Neuron (in vitro differentiated cells): ENCODE measurements around the gene PDK4.

Experiments used
- H2AFZ ChIP-seq: one replicate; pipeline ENCODE4 v1.6.1; 2013; ENCODE audit warnings: low read depth, mild to moderate bottlenecking, inconsistent platforms, low read length, moderate library complexity
- H3K27me3 ChIP-seq: one replicate; pipeline ENCODE4 v1.6.1; 2013; ENCODE audit warnings: low read length; ENCODE audit not compliant: insufficient read depth
- H3K36me3 ChIP-seq: one replicate; pipeline ENCODE4 v1.6.1; 2013; ENCODE audit warnings: low read length; ENCODE audit not compliant: insufficient read depth
- H3K4me1 ChIP-seq: one replicate; pipeline ENCODE4 v1.6.1; 2013; ENCODE audit warnings: low read length; ENCODE audit not compliant: insufficient read depth
- H3K4me3 ChIP-seq: 2 replicates; pipeline ENCODE4 v1.5.1; 2013; ENCODE audit warnings: mild to moderate bottlenecking, low read length, moderate library complexity
- H3K9me3 ChIP-seq: one replicate; pipeline ENCODE4 v1.6.1; 2013; ENCODE audit warnings: low read length

PDK4 gene

DNA sequence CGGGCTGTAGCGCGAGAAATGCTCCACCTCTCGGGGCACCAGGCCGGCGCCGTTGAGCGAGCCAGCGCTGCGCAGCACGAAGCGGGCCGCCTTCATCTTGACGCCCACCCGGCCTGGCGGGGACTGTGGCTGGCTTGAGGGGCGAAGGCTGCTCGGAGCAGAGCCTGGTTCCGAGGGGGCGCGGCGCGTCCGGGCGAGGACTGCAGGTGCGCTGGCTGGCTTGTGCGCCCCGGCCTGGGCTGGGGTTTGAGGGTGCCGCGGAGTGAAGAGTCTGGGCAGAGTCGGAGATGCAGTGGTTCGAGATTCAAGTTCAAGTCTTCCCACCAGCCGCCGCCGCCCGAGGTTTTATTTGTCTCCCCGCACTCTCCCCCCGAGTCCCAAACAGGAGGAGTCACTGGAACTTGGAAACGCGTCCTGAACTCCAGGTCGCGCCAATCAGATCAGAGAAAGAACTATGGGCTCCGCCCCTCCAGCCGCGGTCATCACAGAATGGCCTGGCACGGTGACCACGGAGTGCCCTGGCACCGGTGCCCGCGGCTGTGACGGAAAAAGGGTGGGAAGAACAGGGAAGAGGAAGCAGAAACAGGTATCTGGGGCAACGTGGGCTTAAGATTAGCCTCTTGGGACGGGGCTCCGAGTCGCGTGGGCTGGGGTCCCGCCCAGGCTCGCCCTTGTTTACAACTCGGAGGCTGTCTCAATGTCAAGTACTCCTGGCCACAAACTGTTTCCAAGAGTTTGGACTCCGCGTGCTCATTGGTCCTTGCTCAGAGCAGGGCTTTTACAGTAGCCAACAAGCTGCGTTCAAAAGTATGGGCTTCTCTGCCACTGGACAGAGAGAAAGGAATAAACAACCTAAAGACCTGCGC, at the start of gene PDK4:
Gene PDK4, minus strand, starts transcription at position 319 of the 866 bp plus-strand sequence. Its CDS starts 223 bp downstream, at position 96.
- H3K4me3 ChIP-seq: peak within 1 kb of the TSS; percentile 68
- no peaks in the 10 kb centered on the region for H3K9me3 ChIP-seq
- H3K27me3 ChIP-seq: peaks cover 20% of the 10 kb centered on the region
- peaks cover 12% of the 10 kb centered on the region for H3K4me1 ChIP-seq
- H2AFZ ChIP-seq: peak within 1 kb of the TSS; percentile 93
- H3K36me3 ChIP-seq: no peaks in the 10 kb centered on the region

DNA sequence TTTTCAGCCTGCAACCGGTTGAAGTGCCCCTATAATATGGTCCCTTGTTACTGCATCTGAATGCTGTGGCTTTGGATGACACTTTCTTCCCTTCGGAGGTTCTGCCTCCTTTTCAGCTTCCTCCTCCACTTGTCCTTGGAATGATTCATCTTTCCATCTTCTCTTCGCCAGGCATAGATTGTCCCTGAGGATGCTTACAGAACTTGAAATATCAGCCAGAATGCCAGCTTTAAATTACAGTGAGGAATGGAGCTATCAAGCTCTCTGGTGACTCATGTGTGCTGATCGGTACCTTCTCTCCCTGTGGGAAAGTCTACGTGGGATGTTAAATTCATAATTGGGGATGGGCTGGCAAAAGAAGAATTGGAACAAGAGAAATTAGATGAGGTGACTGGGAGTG, 45.9 kb upstream of the PDK4 start:
- Histone ChIP-seq H3K27me3 (no peaks in the 10 kb centered on the region), H3K4me1 (peaks cover 11% of the 10 kb centered on the region), H3K36me3 (no peaks in the 10 kb centered on the region), H3K9me3 (no peaks in the 10 kb centered on the region), H3K4me3 (no peak overlapping the region), H2AFZ (no peak overlapping the region)

DNA sequence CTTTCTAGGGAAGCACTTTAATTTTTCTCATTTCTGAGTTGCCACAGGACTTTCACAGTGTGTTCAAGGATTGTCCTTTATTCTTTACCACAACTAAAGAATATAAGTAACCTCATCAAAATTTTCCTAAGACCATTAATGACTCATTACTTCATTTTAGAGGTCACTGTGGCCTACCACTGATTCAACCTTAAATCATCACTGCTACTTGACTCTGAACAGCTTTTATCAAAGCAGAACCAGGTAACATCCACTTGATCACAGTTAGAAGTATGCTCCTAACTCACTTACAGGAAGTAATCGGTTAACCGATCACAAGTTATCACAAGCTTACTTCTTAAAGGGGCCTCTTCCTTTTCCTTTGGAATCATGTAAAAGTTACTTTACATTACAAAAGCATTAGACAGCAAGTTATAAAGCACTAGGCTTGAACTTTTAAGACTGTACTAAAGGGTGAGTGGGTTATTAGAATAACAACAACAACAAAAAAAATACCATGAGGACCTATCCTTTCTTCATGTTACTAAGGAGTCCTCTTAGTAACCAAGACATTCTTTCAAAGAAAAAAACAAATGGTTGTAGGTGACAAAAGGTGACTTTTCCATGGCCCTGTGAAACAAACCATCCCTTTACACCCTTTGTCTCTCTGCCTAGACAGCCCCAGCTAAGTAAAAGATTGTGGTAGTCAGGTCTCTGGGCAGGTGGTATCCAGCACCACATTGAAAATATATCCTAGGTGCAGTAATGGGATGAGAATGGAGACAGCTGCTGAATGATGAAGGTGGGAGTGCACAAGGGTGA, 40.0 kb upstream of the PDK4 start:
- Histone ChIP-seq H2AFZ (peak overlapping the region; percentile 41), H3K4me3 (no peak overlapping the region), H3K4me1 (peaks cover 33% of the 10 kb centered on the region), H3K27me3 (no peaks in the 10 kb centered on the region), H3K36me3 (no peaks in the 10 kb centered on the region), H3K9me3 (no peaks in the 10 kb centered on the region)

DNA sequence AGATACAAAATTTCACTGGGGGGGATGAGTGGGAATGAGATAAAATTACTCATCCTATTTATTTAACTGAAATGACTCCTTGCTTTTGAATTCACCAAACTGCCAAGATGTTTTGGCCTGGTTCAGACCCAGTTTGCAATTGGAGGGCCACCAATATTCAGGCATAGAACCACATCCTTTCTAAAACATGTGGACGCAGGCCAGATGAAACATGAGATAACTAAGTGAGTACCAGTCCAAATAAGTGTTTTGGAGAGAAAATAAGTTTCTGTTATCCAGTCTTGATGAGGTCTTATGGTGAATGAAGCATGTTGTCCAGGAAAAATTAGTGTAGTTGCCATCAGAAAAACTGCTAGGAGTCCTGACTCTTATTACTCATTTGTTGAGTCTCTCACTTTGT, 36.3 kb upstream of the PDK4 start:
- no peak overlapping the region for H2AFZ ChIP-seq
- no peak overlapping the region for H3K4me3 ChIP-seq
- no peaks in the 10 kb centered on the region for H3K9me3 ChIP-seq
- no peaks in the 10 kb centered on the region for H3K27me3 ChIP-seq
- peaks cover 25% of the 10 kb centered on the region for H3K4me1 ChIP-seq
- no peaks in the 10 kb centered on the region for H3K36me3 ChIP-seq

DNA sequence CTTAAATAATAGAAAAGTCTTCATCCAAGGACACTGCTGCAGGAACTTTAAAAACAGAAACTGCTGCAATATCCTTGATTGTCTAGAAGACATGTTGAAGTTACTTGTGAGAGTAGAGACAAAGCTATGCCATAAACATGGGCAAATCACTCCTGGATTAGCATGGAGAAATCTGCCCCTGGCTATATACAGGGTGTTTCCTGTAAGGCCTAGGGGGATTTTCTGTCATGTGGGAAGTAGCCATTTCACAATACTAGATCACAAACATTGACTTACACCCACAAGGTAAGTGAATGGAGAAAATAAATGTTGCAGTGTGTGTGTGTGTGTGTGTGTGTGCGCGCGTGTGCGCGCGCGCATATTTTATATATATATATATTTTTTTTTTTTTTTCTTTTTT, 35.2 kb upstream of the PDK4 start:
- Histone ChIP-seq H2AFZ (no peak overlapping the region), H3K27me3 (no peaks in the 10 kb centered on the region), H3K4me3 (no peak overlapping the region), H3K4me1 (peaks cover 17% of the 10 kb centered on the region), H3K36me3 (no peaks in the 10 kb centered on the region), H3K9me3 (no peaks in the 10 kb centered on the region)

DNA sequence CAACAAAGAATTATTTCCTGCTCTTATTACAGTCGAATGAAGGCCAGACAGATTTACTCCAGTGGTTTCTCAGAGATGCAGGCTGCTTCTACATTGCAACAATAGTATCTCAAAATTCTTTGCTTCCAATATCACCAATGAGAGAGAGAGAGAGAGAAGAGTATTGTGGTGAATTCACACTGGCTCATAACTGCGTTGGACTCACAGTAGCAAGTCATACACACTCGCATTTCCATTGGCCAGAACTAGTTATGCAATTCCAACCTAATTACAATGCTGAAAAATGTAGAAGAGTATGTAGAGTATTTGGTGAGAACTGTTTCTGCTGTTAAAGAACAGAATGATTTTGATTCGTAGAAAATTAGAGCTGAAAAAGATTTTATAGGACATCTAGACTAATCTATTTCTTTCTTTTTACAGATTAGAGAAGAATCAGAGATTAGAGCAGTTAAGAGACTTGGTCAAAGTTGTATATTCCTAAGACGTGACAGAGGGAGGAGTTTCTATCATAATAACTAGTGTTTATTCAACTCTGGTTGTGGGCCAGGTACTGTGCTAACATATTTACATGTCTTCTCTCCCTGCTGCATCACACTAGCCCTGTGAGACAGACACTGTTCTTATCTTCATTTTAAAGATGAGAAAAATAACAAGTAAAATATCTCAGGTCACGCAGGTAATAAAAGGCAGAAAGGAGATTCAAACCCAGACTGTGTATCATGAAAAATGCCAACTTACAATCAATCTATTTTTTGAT, 34.6 kb upstream of the PDK4 start:
- H3K36me3 ChIP-seq: no peaks in the 10 kb centered on the region

DNA sequence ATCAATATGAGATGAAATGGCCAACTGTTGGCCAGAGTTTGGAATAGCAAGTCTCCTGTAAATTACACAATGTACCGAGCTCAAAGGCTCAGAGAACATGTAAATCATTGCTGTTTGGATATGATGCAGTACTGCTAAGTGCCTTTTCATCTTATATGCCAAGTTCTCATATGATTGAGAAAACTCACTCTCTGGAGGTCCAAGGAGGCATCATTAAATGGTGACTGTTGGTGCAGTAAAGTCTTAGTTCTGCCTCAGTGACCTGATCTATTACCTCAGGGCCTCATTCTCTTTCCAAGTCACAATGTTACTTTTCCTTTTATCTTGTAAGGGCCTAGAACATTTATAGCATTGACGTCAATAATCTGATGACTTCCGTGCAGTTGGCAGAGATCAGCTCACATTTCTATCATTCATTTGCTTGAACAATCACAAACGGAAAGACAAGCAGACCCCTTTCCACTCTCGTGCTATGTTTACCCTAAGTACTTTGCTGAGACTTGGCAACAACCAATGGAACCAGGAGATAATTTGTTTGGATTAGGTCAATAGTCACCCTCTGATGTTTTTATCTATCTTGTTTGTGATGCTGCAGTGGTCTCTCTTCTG, 32.6 kb upstream of the PDK4 start:
- Histone ChIP-seq H3K27me3 (no peaks in the 10 kb centered on the region), H3K36me3 (no peaks in the 10 kb centered on the region), H3K9me3 (no peaks in the 10 kb centered on the region), H3K4me3 (no peak overlapping the region), H3K4me1 (no peaks in the 10 kb centered on the region), H2AFZ (no peak overlapping the region)

More for the DNA sequence above, 34.6 kb upstream of the PDK4 start:
- Histone ChIP-seq H2AFZ (no peak overlapping the region), H3K9me3 (no peaks in the 10 kb centered on the region), H3K4me1 (peaks cover 11% of the 10 kb centered on the region), H3K27me3 (no peaks in the 10 kb centered on the region), H3K4me3 (no peak overlapping the region)

DNA sequence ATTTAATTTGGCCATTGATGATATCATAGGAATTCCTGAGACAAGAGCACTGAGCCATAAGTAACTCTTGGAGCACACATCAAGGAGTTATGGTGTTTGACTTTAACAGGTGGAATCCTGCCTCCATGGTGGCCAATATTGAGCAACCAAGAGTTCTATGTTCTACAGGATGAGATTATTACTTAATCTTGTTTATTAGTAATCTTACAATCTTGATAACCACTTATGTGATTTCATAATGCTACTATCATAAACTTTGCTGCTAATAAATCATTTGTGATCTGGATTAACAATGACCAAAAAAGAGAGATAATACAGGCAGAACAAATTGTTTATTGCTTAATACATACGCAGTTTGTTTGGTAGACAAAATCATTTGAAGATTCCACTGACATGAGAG, 27.5 kb upstream of the PDK4 start:
- Histone ChIP-seq H3K27me3 (no peaks in the 10 kb centered on the region), H3K4me1 (peaks cover 11% of the 10 kb centered on the region), H3K36me3 (no peaks in the 10 kb centered on the region), H3K9me3 (no peaks in the 10 kb centered on the region), H2AFZ (no peak overlapping the region), H3K4me3 (no peak overlapping the region)

DNA sequence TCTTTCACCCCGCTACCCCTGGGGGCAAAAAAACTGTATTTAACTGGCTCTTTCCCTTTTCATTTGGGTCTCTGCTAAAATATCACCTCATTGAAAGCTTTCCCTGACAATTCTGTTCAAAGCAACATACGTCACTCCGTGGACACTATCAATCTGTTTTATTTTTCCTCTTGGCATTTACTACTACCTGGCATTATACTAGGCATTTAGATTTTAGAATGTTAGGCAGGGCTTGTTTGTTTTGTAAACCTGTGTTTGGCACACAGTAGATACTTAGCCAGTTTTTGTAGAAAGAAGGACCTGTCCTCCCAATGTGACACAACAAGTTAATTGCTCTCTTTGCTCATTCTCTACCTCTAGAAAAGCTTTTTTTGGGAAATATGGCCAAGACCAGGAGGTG, 26.5 kb upstream of the PDK4 start:
- H3K4me1 ChIP-seq: peaks cover 11% of the 10 kb centered on the region
- H3K9me3 ChIP-seq: no peaks in the 10 kb centered on the region
- H3K36me3 ChIP-seq: no peaks in the 10 kb centered on the region
- H2AFZ ChIP-seq: no peak overlapping the region
- no peak overlapping the region for H3K4me3 ChIP-seq
- H3K27me3 ChIP-seq: no peaks in the 10 kb centered on the region

DNA sequence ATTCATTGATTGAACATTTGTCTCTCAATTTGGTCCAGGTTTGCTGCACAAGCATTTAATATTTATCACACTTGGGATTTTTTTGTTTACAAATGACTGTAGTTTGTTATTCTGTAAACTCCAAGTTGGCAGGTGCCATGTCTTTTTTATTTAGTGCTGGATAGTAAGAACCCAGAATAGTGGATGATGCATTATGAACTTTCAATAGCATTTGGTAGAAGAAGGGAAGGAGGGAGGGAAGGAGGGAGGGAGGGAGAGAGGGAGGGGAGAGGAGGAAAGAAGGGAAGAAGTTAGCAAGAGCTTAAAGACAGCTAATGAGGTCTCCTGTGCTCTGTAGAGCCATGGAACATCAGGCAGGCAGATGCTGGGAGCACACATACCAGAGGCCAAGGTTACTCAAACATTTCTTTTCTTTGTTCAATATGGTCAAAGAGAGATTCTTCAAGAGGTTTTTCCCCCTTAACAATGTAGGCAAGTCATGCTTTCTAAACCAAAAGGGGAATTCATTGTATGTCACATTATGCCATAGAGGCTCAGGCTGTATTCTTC, 25.8 kb upstream of the PDK4 start:
- H3K27me3 ChIP-seq: no peaks in the 10 kb centered on the region
- no peak overlapping the region for H3K4me3 ChIP-seq
- no peaks in the 10 kb centered on the region for H3K9me3 ChIP-seq
- H2AFZ ChIP-seq: no peak overlapping the region
- no peaks in the 10 kb centered on the region for H3K36me3 ChIP-seq
- peaks cover 11% of the 10 kb centered on the region for H3K4me1 ChIP-seq

DNA sequence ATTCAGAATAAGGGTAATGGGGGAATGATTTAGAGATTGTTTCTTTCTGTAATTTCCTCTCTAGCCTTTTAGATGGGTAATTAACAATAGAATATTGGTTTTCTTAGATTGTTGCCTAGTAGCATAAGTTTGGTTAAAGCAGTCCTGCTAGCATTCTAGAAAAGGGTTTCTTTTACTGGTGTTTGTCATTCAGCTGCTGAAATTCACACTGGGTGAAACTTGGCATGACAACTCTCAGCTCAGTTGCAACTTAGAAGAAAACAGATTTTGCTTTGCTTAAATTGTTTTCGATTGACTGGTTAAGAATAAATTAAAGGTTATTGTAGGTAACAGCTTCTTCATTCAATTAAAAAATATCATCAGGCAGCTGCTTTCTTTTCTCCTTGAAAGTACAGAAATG, 25.1 kb upstream of the PDK4 start:
- Histone ChIP-seq H3K4me1 (peaks cover 11% of the 10 kb centered on the region), H3K36me3 (no peaks in the 10 kb centered on the region), H2AFZ (no peak overlapping the region), H3K4me3 (no peak overlapping the region), H3K27me3 (no peaks in the 10 kb centered on the region), H3K9me3 (no peaks in the 10 kb centered on the region)

DNA sequence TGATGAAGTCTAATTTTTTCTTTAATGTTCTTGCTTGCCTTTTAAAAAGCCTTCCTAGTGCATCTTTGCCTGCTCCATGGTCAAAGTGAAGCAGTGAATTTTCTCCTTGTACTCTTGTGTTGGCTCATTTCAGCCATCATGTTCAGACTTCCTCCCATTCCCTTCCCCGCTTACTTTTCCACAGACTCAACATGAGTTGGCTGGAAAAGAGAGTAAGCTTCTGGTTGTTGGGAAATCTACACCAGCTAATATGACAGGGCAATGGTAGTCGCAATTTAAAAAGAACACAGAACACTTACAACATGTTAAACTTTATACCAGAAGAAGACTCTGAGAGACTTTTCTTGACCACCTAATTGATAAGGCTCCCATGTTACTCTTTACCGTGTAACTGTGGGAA, 24.3 kb upstream of the PDK4 start:
- Histone ChIP-seq H2AFZ (no peak overlapping the region), H3K4me1 (peaks cover 11% of the 10 kb centered on the region), H3K4me3 (no peak overlapping the region), H3K36me3 (no peaks in the 10 kb centered on the region), H3K9me3 (no peaks in the 10 kb centered on the region), H3K27me3 (no peaks in the 10 kb centered on the region)
